ENCODE data around the gene TMEM143. TPM values are rescaled to one million over a fixed set of nuclear protein-coding genes. Genes with fewer than 3 reads are reported as not detected.

TMEM143 gene
- total and polyA plus RNA-seq, 12 donors, result 3.3 to 26.5 (median 12.7) TPM

- no peaks in the 10 kb centered on the region for H3K9me3 ChIP-seq (replicated peaks in 1 of 3)
- intact Hi-C loops (cut with DNase I), result no loop called here
- WGBS, 4 donors, result 86 to 91% (median 89%) methylated on average over 11 of the region's 11 CpGs
Measured at GRCh38 chr19:48381178-48381950, 17.6 kb upstream of the TMEM143 start.

DNA sequence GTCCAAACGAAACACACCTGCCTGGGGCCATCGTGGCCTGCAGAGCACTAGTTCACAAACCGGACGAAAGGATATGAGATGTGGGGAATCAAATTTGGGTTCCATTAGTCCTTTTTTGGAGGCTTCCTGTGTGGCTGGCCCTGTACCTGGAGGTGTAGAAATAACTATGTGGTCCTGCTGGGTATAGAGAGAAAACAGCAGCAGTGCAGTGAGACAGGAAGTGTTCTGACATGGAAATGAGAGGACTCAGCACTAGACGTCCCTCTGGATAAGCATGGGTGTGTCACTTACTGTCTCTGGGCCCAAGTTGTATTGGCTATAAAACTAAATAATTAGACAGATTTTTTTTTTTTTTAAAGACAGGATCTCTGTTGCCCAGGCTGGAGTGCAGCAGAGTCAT is 15.3 kb upstream of the TMEM143 start:
- 73 to 83% (median 79%) methylated on average over 5 of the region's 5 CpGs for WGBS, 4 donors
- Histone ChIP-seq H3K36me3 (replicated peaks in 1 of 2) (peaks cover 0 to 29% of the 10 kb centered on the region in 2 donors), H3K4me3 (no peak overlapping the region), H3K4me1 (replicated peaks in 1 of 2) (no peaks in the 10 kb centered on the region), H3K27me3 (no peaks in the 10 kb centered on the region), H3K27ac (no peak overlapping the region), H3K9me3 (replicated peaks in 1 of 3) (no peaks in the 10 kb centered on the region)
- TF ChIP-seq POLR2A (IDR thresholded peaks at IDR 0.05) (no peak), CTCF (IDR thresholded peaks at IDR 0.05) (no peak)
- no peak for DNase-seq
- intact Hi-C loops (cut with DNase I), result no loop called here

More at GRCh38 chr19:48381178-48381950, 17.6 kb upstream of the TMEM143 start:
- peaks cover 0 to 52% of the 10 kb centered on the region in 2 donors for H3K36me3 ChIP-seq (replicated peaks in 1 of 2)
- no peak overlapping the region for H3K27ac ChIP-seq
- H3K27me3 ChIP-seq, result no peaks in the 10 kb centered on the region
- H3K4me3 ChIP-seq, result no peak overlapping the region
- no peak for TF ChIP-seq POLR2A (IDR thresholded peaks at IDR 0.05)
- no peak for TF ChIP-seq CTCF (IDR thresholded peaks at IDR 0.05)
- no peak for DNase-seq
- no peaks in the 10 kb centered on the region for H3K4me1 ChIP-seq (replicated peaks in 1 of 2)

GRCh38 chr19:48378194-48378570 is 14.4 kb upstream of the TMEM143 start:
- no peak overlapping the region for H3K4me3 ChIP-seq
- DNase-seq, result no peak
- TF ChIP-seq CTCF (IDR thresholded peaks at IDR 0.05) (no peak), POLR2A (IDR thresholded peaks at IDR 0.05) (no peak)
- H3K9me3 ChIP-seq (replicated peaks in 1 of 3), result no peaks in the 10 kb centered on the region
- no peak overlapping the region for H3K27ac ChIP-seq
- intact Hi-C loops (cut with DNase I), result no loop called here
- H3K36me3 ChIP-seq (replicated peaks in 1 of 2), result peaks cover 0 to 20% of the 10 kb centered on the region in 2 donors
- H3K4me1 ChIP-seq (replicated peaks in 1 of 2), result no peaks in the 10 kb centered on the region
- 89 to 93% (median 90%) methylated on average over 8 to 10 of the region's 10 CpGs for WGBS, 4 donors
- H3K27me3 ChIP-seq, result no peaks in the 10 kb centered on the region

DNA sequence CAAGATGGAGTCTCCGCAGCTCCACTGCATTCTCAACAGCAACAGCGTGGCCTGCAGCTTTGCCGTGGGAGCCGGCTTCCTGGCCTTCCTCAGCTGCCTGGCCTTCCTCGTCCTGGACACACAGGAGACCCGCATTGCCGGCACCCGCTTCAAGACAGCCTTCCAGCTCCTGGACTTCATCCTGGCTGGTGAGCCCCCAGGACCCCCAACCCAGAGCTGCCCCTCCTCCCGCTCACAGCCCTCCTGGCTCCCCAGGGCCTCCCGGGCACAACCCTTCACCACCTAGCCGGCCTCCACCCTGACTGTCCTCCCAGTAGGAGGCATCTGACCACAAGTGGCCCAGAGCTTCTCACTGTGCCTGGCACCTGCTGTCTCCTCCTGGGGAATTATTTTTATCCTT is 9.8 kb upstream of the TMEM143 start:
- no peaks in the 10 kb centered on the region for H3K27me3 ChIP-seq
- intact Hi-C loops (cut with DNase I), result no loop called here
- H3K4me1 ChIP-seq (replicated peaks in 1 of 2), result no peaks in the 10 kb centered on the region
- no peak for DNase-seq
- no peaks in the 10 kb centered on the region for H3K36me3 ChIP-seq (replicated peaks in 1 of 2)
- WGBS, 4 donors, result 86 to 98% (median 93%) methylated on average over 8 to 11 of the region's 11 CpGs
- no peaks in the 10 kb centered on the region for H3K9me3 ChIP-seq (replicated peaks in 1 of 3)
- H3K4me3 ChIP-seq, result no peak overlapping the region
- TF ChIP-seq CTCF (IDR thresholded peaks at IDR 0.05), result no peak
- no peak for TF ChIP-seq POLR2A (IDR thresholded peaks at IDR 0.05)
- no peak overlapping the region for H3K27ac ChIP-seq
